Caki2 (cell line): ENCODE data around the gene GSAP. TPM values are rescaled to one million over a fixed set of nuclear protein-coding genes. Genes with fewer than 3 reads are reported as not detected.

Experiments used
- DNase-seq: peaks from one replicate; pipeline ENCODE4 v3.0.0-alpha.2; 2015; ENCODE audit warnings: low read depth
- in situ Hi-C: cut with HindIII; loops from 2 replicates; pipeline ENCODE4 v1.10.0; 2016; ENCODE audit warnings: low sequenced_read_pairs, low pct_unique_long_range_greater_than_20kb, mixed read lengths
- total RNA-seq: library from RNA; depleted of rRNA; stranded (reverse); fragments of >200 nt; shearing (Covaris generic); gene quantifications from 2 replicates; pipeline ENCODE4 v1.2.3, GENCODE V29; 2014; ENCODE audit warnings: low replicate concordance

The GSAP gene
- total RNA-seq, 1 experiment from 2014 or later, result 11.7 TPM

DNA sequence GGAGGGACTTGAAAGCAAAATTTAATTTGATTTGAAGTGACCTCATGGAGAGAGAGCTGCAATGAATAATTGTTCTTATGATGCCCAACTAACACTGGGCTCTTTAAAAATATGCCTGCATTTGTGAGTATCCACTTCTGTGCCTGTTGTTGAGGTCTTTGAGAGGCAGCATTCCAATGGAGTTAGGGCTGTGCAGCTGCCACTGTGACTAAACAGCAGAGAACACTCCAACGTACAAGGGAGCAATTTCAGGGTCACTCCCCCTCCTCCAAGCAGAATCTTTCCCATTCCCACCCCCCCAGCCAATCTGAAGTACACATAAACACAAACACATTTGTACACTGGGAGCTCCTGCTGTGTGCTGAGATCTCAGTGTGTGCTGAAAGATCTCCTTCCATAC, 28.0 kb upstream of the GSAP start:
- DNase-seq, result no peak
- in situ Hi-C loops, result no loop called here

- in situ Hi-C loops, result no loop called here
- no peak for DNase-seq
These were observed 26.9 kb upstream of the GSAP start for GRCh38 chr7:77443042-77443441.

DNA sequence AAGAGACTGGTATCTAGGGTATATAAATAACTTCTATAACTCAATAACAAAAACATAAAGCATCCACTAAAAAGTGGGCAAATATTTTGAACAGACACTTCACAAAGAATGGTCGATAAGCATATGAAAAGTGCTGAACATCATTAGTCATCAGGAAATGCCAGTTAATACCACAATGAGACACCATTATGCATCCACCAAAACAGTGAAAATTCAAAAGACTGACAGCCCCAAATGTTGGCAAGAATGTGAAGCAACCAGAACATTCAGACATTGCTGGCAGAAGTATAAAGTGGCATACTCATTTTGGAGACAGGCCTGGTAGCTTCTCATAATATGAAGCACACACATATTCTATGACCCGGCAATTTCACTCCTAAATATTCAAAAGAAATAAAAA, 26.5 kb upstream of the GSAP start:
- in situ Hi-C loops, result no loop called here
- DNase-seq, result no peak

- DNase-seq, result no peak
- in situ Hi-C loops, result no loop called here
These were observed 24.9 kb upstream of the GSAP start for GRCh38 chr7:77441046-77441445.

DNA sequence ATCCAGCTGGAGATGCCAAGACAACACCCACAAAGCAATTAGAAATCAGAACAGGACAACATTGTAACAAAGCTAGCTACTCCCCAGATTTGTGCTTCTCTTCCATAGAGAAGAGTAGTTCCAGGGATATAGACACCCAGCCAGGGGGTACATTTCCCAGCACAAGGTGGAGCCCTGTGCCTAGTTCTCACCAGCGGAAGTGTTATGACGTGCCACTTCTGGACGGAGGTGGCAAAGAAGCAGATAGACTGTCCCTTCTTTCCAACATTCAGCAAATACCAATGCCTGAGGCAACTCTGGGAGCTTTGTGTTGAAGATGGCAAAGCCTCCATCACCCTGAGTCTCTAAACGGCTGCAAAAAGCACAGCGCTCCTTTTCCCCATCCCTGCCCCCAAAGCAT, 23.4 kb upstream of the GSAP start:
- DNase-seq, result no peak
- in situ Hi-C loops, result no loop called here

DNA sequence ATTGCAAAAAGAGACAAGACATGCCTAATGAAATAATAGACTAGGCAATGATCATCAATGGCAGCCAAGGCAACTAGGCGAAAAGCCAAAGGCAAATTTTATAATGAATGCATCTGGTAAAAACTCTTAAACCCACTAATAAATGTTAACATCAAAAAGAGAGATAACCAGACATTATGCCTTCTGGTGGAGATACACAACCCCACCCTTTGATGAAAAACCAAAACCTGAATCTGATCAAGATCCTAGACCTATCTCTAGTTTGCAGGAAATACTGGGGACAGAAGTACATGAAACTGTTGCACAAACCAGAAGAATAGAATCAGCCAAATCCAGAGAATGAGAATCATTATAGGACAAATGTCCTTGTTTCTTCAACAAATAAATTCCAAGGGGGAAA, 22.0 kb upstream of the GSAP start:
- DNase-seq, result no peak
- in situ Hi-C loops, result no loop called here

DNA sequence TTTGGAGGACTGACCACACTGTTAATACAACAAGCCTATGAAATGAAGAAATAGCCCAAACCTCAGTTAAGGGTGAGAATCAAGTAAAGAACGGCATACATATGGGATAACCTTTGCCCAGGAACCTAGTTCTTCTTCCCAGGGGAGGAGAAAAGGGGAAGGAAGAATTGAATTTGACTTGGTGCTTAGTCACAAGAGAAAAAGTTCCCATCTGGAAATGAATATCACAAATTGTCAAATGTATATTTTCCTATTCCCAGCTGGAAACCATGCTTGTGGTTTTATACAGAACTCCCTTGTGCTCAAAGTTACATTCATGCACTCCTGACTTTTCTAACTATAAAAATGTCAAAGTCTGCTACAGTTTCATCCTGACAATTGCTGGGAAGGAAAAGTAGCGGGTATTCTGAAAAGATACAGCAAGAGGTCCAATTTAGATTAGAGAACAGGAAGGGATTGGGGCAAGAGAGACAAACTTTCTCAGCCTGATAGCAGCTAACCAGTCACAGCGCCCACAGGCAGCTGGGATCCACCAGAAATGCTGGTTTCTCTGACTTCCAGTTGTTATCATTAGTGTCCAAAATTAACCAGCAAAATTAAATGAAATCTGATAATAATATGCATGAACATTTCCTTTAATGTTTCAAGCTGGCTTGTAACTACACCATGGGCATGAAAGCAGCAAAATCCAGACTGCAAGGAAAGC, 18.6 kb upstream of the GSAP start:
- in situ Hi-C loops, result no loop called here
- DNase-seq, result no peak

- in situ Hi-C loops, result no loop called here
- DNase-seq, result no peak
These were observed 17.8 kb upstream of the GSAP start for GRCh38 chr7:77433901-77434300.

GRCh38 chr7:77430927-77431326, 14.8 kb upstream of the GSAP start:
- no peak for DNase-seq
- in situ Hi-C loops, result no loop called here

DNA sequence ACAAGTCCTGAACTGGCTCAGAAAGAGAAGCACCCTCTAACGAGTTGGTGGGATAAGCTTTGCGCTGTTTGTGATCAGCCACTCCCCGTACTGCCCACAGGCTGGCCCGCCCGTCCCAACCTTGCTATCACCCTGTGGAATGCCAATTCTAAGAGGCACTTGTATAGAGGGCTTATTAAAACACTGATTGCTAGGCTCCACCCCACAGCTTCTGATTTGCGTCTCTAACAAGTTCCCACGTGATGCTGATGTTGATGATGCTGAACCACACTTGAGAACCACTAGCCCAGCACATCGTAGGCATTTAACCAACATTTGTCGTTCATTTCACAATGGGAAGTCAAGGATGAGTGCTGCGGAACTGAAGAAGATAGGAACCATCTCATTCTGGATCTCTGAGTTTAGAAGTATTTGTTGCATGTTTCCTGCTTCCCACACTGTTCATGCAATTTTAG, 12.7 kb upstream of the GSAP start:
- in situ Hi-C loops, result no loop called here
- DNase-seq, result no peak

GRCh38 chr7:77427996-77428603, 12.0 kb upstream of the GSAP start:
- no peak for DNase-seq

GRCh38 chr7:77426521-77427051, 10.4 kb upstream of the GSAP start:
- DNase-seq, result no peak
- in situ Hi-C loops, result no loop called here

More at GRCh38 chr7:77427996-77428603, 12.0 kb upstream of the GSAP start:
- in situ Hi-C loops, result no loop called here

DNA sequence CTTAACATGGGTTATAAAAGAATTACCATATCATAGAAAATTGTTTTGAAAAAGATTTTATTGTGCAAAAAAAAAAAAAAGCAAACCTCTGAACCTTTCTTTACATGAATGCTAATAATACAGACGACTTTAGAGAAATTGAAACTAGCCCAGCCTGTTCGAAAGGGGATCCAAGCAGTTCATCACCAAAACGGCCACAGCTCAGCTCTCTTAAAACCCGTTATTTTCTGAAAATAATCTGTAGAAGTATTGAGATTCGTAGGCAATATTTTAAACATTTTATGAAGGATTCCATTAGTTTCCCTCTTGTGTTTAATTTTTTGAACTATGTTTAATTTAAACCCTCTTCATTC, 9.9 kb upstream of the GSAP start:
- in situ Hi-C loops, result no loop called here
- DNase-seq, result no peak

DNA sequence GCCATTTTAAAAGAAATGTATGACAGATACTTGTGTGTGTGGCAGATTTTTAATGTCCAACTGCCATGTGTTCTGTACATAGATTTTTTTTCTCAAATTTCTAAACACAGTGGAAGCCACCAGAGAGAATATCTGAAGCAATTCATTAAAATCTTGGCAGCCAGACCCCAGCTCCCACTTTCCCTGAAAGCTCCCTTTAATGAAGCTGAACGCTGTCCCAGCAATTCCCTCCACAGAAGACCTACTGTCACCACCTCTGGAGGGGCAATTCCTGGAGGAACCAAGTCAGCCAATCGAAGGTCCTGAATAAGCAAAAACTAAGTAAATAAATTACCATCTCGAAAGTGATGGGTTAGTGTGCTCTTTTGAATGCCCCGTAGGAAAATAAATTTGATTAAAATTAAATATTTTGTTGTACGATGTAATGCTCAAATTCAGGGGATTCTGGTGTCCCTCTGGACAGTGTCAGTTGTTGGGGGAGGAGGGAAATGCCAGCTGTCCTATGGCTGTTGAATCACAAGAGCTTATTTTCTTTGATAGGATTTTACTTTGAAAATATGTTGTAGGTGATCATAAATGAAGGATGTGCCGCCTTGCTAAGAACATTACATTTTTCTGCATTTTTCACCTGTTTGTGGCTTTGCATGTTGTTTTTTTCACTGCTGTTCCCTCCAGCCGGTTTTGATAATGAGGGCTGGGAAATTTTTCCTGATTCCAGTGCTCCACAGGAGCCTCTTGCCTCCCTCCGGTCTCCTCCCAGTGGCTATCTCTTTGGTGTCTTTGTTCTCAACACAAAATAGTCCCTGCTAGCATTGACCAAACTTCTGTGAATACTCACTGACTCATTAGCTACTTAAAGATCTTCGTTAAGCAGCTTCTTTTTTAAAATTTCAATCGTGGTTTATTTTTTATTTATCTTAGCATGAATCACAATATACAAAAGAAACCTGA, 9.2 kb upstream of the GSAP start:
- no peak for DNase-seq
- in situ Hi-C loops, result no loop called here

DNA sequence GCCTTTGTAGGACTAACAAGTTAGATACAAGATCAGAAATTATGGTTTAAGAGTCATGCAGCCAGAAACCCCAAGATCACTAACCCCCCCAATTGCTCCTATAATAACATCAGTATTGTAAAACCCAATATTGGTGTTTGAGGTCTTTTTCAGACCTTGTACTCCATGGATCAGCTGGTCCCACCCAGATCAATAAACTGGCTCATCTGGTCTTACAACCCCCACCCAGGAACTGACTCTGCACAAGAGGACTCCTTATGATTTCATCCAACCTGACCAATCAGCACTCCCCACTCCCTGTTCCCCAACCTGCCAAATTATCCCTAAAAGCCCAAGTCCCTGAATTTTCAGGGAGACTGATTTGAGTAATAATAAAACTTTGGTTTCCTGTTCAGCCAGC, 6.4 kb upstream of the GSAP start:
- in situ Hi-C loops, result no loop called here
- no peak for DNase-seq

- in situ Hi-C loops, result no loop called here
- DNase-seq, result no peak
These were observed 5.0 kb upstream of the GSAP start for GRCh38 chr7:77420986-77421672.

DNA sequence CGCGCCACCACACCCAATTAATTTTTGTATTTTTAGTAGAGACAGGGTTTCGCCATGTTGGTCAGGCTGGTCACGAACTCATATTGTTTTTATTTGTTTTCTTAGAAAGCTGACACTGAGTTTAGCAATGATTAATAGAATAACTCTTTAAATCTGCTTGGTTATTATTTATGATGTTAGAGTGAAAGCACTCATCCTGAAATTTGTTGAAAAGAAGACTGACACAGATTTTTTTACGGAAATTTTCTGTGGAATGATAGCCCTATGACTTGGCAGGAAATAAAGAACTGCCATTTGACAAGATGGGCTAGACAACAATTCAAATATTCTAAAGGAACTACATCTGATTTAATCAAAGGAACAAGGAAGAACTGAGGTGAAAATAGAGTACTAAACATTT, 4.3 kb upstream of the GSAP start:
- DNase-seq, result peak; percentile 59

DNA sequence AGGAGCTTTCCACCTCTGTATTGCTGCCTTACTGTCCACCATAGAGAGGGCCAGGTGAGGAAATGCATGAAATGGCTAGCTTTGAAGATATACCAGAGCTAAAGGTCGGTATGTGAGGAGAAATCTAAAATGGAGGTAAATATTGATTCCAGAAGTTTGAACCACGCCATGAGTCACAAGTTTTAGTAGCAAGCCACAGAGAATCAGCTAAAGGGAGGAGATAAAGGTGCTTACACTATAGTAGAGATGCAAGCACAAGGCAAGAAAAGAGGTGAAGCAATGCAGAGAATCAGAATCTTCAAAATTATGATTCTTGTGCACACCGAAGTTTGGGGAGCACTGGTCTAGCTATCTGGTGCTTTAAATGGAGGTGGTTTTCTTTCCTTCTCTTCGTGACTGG, 3.0 kb upstream of the GSAP start:
- DNase-seq, result no peak
- in situ Hi-C loops, result no loop called here

More for the DNA sequence above, 4.3 kb upstream of the GSAP start:
- in situ Hi-C loops, result no loop called here
